ENCODE measurements around the gene JAZF1.

The JAZF1 gene

DNA sequence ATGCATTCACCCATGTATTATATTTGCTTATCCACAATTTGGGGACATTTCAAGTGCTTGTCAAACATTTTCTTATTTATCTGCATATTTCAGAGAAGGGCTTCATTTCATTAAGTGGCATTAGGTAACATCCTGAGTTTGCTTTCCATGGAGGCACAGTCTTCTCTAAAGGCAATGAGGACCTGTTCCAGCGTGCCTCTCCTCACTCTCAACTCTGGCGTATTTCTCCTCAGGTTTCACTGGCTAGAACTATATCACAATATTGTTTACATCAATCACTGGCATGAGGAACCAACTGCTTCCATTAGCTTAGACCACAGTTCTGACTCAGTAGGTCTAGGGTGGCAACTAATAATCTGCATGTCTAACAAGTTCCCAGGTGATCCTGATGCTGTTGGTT, 263.5 kb downstream of the JAZF1 start:
- no peak for DNase-seq (ENCODE audit: low spot score)
- in situ Hi-C loops (cut with MboI; ENCODE audit: low pct_unique_long_range_greater_than_20kb, low sequenced_read_pairs, unreplicated experiment), result no loop called here
- TF ChIP-seq, protein P1, sequence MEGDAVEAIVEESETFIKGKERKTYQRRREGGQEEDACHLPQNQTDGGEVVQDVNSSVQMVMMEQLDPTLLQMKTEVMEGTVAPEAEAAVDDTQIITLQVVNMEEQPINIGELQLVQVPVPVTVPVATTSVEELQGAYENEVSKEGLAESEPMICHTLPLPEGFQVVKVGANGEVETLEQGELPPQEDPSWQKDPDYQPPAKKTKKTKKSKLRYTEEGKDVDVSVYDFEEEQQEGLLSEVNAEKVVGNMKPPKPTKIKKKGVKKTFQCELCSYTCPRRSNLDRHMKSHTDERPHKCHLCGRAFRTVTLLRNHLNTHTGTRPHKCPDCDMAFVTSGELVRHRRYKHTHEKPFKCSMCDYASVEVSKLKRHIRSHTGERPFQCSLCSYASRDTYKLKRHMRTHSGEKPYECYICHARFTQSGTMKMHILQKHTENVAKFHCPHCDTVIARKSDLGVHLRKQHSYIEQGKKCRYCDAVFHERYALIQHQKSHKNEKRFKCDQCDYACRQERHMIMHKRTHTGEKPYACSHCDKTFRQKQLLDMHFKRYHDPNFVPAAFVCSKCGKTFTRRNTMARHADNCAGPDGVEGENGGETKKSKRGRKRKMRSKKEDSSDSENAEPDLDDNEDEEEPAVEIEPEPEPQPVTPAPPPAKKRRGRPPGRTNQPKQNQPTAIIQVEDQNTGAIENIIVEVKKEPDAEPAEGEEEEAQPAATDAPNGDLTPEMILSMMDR (IDR thresholded peaks at IDR 0.05; ENCODE audit: extremely low read depth, insufficient read depth, missing control alignments), result no peak

DNA sequence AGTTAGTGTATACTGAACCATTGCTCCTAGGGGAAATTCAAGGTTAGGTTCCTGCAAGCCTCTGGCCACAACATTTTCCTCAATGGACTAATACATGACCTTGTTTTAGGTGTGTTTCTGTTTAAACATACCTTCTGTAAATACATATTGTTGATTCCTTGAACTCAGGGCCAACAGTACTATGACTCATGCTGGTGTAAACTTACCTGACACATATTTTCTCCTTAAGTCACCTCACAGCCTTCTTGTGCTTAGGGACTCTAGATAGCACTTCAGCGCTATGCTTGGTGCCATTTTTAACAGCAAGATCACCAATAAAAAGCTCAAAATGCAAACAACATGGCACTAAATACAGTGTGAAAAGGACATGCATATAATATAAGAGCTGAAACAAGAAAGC, 264.2 kb downstream of the JAZF1 start:
- TF ChIP-seq, protein P1 (IDR thresholded peaks at IDR 0.05; ENCODE audit: extremely low read depth, insufficient read depth, missing control alignments), result no peak
- DNase-seq (ENCODE audit: low spot score), result no peak
- in situ Hi-C loops (cut with MboI; ENCODE audit: low pct_unique_long_range_greater_than_20kb, low sequenced_read_pairs, unreplicated experiment), result no loop called here

DNA sequence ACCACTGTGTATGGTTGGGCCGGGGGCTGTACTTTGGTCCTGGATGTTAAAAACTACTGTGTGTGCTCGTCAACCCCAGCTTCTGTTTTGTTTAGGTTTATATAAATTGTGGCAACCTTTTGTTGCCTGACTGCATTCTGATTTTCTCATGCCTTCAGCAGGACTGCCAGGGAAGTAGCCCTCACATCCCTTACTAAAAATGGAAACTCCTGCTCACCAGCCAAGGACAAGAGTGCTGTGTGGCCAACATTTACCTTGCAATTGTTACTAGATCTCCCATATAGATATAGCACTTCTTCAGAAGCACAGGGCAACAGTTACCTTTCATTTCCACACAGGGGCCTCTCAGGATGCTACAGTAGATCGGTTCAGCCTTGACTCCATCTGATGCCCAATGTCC, 266.2 kb downstream of the JAZF1 start:
- in situ Hi-C loops (cut with MboI; ENCODE audit: low pct_unique_long_range_greater_than_20kb, low sequenced_read_pairs, unreplicated experiment), result no loop called here
- TF ChIP-seq, protein P1 (IDR thresholded peaks at IDR 0.05; ENCODE audit: extremely low read depth, insufficient read depth, missing control alignments), result no peak
- DNase-seq (ENCODE audit: low spot score), result no peak

DNA sequence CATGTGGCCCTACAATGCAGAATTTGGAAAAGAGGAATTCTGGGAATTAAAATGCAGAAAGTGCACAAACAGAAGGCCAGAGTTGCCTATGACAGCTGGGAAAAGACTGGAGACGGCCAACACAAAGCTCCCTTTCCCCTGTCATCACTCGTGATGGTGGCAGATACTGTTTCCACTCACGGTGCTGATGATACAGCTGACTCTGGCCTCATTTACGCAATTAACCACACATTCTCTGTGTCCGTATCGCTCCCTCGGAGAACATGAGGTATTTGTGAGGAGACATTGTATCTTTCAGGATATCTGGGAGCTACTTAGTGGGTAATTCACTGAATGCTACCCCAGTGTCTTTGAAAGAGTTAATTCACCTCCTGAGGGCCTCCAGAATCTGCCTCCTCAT, 267.8 kb downstream of the JAZF1 start:
- in situ Hi-C loops (cut with MboI; ENCODE audit: low pct_unique_long_range_greater_than_20kb, low sequenced_read_pairs, unreplicated experiment), result no loop called here
- no peak for DNase-seq (ENCODE audit: low spot score)
- TF ChIP-seq, protein P1 (IDR thresholded peaks at IDR 0.05; ENCODE audit: extremely low read depth, insufficient read depth, missing control alignments), result no peak

DNA sequence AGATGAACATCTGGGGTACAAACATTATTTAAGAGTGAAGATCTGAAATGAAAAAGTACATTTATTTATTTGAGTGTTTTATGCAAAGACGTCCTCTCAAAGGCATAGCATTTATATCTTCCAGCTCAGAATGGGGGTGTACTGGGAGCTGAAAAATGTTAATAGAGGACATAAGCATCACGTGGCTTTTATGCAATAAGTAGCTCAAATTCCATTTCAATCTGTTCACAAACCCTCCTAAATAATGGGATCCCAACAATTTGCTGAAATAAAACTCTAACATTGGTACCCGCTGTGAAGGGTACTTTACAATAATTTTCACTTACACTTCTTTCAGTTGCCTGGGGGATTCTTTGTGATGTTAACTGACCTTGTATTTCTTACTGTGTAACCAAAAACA, 268.7 kb downstream of the JAZF1 start:
- TF ChIP-seq, protein P1 (IDR thresholded peaks at IDR 0.05; ENCODE audit: extremely low read depth, insufficient read depth, missing control alignments), result no peak
- DNase-seq (ENCODE audit: low spot score), result no peak
- in situ Hi-C loops (cut with MboI; ENCODE audit: low pct_unique_long_range_greater_than_20kb, low sequenced_read_pairs, unreplicated experiment), result no loop called here

DNA sequence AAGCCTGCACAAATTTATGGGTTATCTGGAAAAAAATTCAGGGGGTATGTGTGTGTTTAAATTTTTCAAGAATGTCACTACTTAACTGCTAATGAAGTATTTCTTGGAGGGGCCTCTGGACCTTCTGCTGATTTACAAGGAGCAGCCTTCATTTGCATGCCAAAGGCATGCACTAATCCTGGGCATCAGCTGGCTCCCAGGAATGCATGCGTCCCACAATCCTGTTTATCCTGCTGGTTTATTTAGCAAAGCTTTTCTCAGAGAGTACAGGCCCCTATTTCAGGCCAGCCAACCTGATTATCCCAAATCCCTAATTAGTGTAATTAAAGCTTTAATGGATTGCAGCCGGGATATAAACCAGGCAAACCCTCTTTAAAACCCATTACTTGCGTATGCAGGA, 270.3 kb downstream of the JAZF1 start:
- DNase-seq (ENCODE audit: low spot score), result no peak
- TF ChIP-seq, protein P1 (IDR thresholded peaks at IDR 0.05; ENCODE audit: extremely low read depth, insufficient read depth, missing control alignments), result no peak
- in situ Hi-C loops (cut with MboI; ENCODE audit: low pct_unique_long_range_greater_than_20kb, low sequenced_read_pairs, unreplicated experiment), result no loop called here
